Immature natural killer cell (primary cell): Measurements from ENCODE around the gene PLXDC2. TPM values are rescaled to one million over a fixed set of nuclear protein-coding genes. Genes with fewer than 3 reads are reported as not detected.

Experiments used
- DNase-seq, 3 donors: peaks; one replicate each; pipeline ENCODE4 v3.0.0; 2022; ENCODE audit warnings: mixed read lengths in 1 of 3
- H3K27ac Mint-ChIP-seq, 6 donors: one replicate each; pipeline ENCODE4 v1.8.0; 2020; ENCODE audit warnings: mixed read lengths in 6 of 6, mild to moderate bottlenecking in 5 of 6, inconsistent platforms in 4 of 6, moderate library complexity in 3 of 6
- H3K27me3 Mint-ChIP-seq, 3 donors: one replicate each; pipeline ENCODE4 v1.8.0; 2020 to 2021; ENCODE audit warnings: low read depth in 3 of 3, mild to moderate bottlenecking in 3 of 3, mixed read lengths in 3 of 3, moderate library complexity in 3 of 3, inconsistent platforms in 1 of 3
- H3K36me3 Mint-ChIP-seq, 3 donors: one replicate each; pipeline ENCODE4 v1.8.0; 2020; ENCODE audit warnings: mixed read lengths in 3 of 3, inconsistent platforms in 2 of 3, mild to moderate bottlenecking in 2 of 3
- H3K4me1 Mint-ChIP-seq, 2 donors: one replicate each; pipeline ENCODE4 v1.8.0; 2020; ENCODE audit warnings: inconsistent platforms in 2 of 2, mild to moderate bottlenecking in 2 of 2, mixed read lengths in 2 of 2, moderate library complexity in 1 of 2
- H3K4me3 Mint-ChIP-seq, 5 donors: one replicate each; pipeline ENCODE4 v1.8.0; 2020; ENCODE audit warnings: mild to moderate bottlenecking in 5 of 5, mixed read lengths in 5 of 5, inconsistent platforms in 3 of 5, moderate library complexity in 3 of 5
- H3K9me3 Mint-ChIP-seq, 6 donors: one replicate each; pipeline ENCODE4 v1.8.0; 2020; ENCODE audit warnings: mild to moderate bottlenecking in 6 of 6, mixed read lengths in 6 of 6, inconsistent platforms in 4 of 6, moderate library complexity in 3 of 6
- polyA plus RNA-seq, 3 donors: library from polyadenylated mRNA; unstranded; fragments of 300-500 nt; fragmentation: Illumina TruSeq; gene quantifications; one replicate each; pipeline ENCODE4 v1.2.3, GENCODE V29; 2021

The PLXDC2 gene
- polyA plus RNA-seq, 3 donors from 2014 or later, result 5.1 to 9.6 (median 9.2) TPM

DNA sequence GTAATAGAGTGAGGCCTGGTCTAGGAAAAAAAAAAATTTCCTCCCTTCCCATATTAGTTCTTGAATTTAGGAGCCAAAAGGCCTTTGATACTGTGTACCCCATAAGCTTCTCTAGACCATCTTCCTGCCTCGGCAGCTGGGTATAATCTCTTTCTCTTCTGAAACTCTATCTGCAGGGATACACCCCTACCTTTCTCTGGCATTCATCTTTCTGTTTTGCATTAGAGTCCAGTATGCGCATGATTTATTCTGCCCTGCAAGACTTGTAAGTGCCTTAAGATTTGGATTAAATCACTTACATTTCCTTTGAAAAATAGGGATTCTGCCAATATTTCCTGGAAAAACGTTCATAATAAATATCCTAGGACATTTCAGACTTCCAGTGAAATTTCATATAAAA, 431.2 kb downstream of the PLXDC2 start:
- no peak overlapping the region for H3K4me3 Mint-ChIP-seq
- no peak overlapping the region for H3K27ac Mint-ChIP-seq
- H3K4me1 Mint-ChIP-seq, result no peaks in the 10 kb centered on the region
- H3K36me3 Mint-ChIP-seq, result peaks cover 9 to 29% (median 10%) of the 10 kb centered on the region in 3 donors
- H3K27me3 Mint-ChIP-seq, result peaks cover 0 to 2% (median 1%) of the 10 kb centered on the region in 3 donors
- DNase-seq, result no peak
- no peaks in the 10 kb centered on the region for H3K9me3 Mint-ChIP-seq

GRCh38 chr10:20247891-20248708, 431.9 kb downstream of the PLXDC2 start:
- no peaks in the 10 kb centered on the region for H3K9me3 Mint-ChIP-seq
- DNase-seq, result no peak
- H3K27me3 Mint-ChIP-seq, result peaks cover 0 to 2% (median 1%) of the 10 kb centered on the region in 3 donors
- H3K4me1 Mint-ChIP-seq, result no peaks in the 10 kb centered on the region
- H3K27ac Mint-ChIP-seq, result no peak overlapping the region
- peaks cover 9 to 29% (median 10%) of the 10 kb centered on the region in 3 donors for H3K36me3 Mint-ChIP-seq
- no peak overlapping the region for H3K4me3 Mint-ChIP-seq

DNA sequence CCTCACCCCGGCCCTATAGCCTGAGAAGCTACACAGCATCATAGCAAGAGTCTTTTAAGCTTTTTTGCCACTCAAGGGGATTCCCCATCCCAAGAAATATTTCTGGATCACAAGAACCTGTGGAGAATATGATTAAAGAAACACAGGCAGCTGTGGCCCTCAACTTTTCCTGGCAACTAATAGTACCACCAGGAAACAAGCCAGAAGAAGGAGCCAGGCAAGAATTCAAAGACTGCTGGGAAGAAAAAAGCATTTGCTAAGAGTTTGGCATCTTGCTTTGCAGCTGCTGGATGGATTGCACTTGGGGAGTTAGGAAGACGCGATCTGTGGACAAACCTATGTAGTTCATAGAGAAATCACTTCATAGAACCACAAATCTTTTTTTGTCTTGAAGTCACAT, 437.8 kb downstream of the PLXDC2 start:
- DNase-seq, result no peak
- Mint-ChIP-seq H3K27me3 (peaks cover 1 to 2% (median 1%) of the 10 kb centered on the region in 3 donors), H3K9me3 (no peaks in the 10 kb centered on the region), H3K4me1 (peaks cover 2 to 4% of the 10 kb centered on the region in 2 donors), H3K36me3 (peaks cover 0 to 8% (median 0%) of the 10 kb centered on the region in 3 donors), H3K4me3 (no peak overlapping the region), H3K27ac (peak overlapping the region in 1 of 6 donors; percentile 65)

DNA sequence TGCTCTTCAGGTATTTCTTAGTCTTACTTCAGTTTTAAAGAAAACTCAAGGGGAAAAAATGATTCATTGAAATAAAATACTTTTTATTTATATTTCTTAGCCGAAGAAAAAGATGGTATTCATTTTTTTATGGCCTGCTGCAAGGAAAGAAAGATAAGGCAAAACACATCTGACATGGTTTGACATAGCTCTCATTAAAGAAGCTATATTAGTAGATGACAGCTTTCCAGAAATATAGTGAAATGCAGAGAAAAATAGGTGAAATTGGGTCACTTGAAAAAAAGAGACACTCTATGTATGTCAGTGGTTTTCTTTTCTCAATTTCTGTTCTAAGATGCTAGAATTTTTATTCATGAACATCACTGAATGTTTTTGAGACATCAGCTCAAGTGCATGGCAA, 438.3 kb downstream of the PLXDC2 start:
- H3K36me3 Mint-ChIP-seq, result peaks cover 0 to 7% (median 0%) of the 10 kb centered on the region in 3 donors

DNA sequence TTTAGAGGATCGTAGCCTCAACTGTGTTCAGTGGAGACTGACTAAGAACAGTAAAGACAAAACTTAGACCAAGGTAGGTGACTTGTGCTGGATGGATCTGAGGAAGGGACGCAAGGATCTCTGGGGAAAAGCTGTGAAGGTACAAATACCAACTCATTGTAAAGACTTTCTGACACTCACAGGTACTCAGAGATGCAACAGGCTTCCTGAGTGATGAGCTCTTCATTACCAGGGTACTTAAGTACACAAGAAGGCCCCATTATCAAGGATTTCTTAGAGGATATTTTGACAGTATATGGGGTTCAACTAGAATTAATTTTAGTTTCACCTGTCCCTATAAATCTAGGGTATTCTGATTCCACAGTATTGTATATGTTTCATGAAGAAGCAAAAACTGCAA, 440.7 kb downstream of the PLXDC2 start:
- Mint-ChIP-seq H3K4me1 (peaks cover 2 to 4% of the 10 kb centered on the region in 2 donors), H3K27ac (no peak overlapping the region), H3K36me3 (no peaks in the 10 kb centered on the region), H3K4me3 (no peak overlapping the region), H3K27me3 (peaks cover 0 to 1% (median 0%) of the 10 kb centered on the region in 3 donors), H3K9me3 (no peaks in the 10 kb centered on the region)
- no peak for DNase-seq

More for the DNA sequence above, 438.3 kb downstream of the PLXDC2 start:
- H3K4me1 Mint-ChIP-seq, result peaks cover 2 to 4% of the 10 kb centered on the region in 2 donors
- H3K27ac Mint-ChIP-seq, result no peak overlapping the region
- DNase-seq, result no peak
- peaks cover 1 to 2% (median 1%) of the 10 kb centered on the region in 3 donors for H3K27me3 Mint-ChIP-seq
- no peaks in the 10 kb centered on the region for H3K9me3 Mint-ChIP-seq
- no peak overlapping the region for H3K4me3 Mint-ChIP-seq

DNA sequence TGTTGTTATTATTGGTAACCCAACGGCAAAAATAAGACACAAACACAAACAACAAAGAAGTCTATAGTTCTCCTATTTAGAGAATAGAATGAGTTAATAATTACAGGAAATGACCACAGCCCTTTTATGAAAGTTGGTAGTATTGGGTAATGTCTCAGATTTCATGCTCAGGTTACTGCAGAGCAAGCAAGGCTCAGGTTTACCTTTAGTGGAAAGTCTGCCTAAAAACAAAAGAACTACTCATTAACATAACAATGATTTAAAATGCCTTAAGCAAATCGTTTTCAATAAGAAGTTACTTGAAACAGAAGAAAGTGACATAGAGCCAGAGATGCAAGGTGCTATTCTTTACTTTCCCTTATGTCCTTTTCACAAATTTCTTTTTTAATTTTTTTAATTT, 441.2 kb downstream of the PLXDC2 start:
- no peak overlapping the region for H3K4me3 Mint-ChIP-seq
- H3K27ac Mint-ChIP-seq, result no peak overlapping the region
- peaks cover 2 to 4% of the 10 kb centered on the region in 2 donors for H3K4me1 Mint-ChIP-seq
- no peaks in the 10 kb centered on the region for H3K36me3 Mint-ChIP-seq
- no peaks in the 10 kb centered on the region for H3K9me3 Mint-ChIP-seq
- peaks cover 0 to 1% (median 0%) of the 10 kb centered on the region in 3 donors for H3K27me3 Mint-ChIP-seq
- no peak for DNase-seq

DNA sequence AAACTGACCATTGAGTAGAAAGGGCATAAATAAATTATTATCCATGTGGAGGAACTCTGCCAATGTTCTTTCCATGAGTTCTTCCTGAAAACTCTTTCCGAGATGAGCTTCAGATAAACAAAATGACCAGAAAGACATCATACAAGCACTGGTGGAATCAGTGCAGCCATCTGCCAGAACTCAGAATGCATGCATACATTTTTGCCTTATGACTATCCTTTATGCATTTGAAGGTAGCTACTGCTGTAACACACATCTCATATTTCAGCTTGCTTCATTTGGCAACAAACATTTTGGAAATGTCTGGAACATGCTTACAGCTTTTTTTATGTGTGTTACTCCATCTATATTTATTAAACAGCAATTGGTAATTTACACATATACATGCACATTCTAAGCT, 448.9 kb downstream of the PLXDC2 start:
- no peak for DNase-seq
- Mint-ChIP-seq H3K4me3 (no peak overlapping the region), H3K9me3 (no peaks in the 10 kb centered on the region), H3K4me1 (peaks cover 9 to 10% of the 10 kb centered on the region in 2 donors), H3K36me3 (peaks cover 0 to 10% (median 0%) of the 10 kb centered on the region in 3 donors), H3K27me3 (peaks cover 0 to 2% (median 0%) of the 10 kb centered on the region in 3 donors), H3K27ac (no peak overlapping the region)

GRCh38 chr10:20267734-20268133, 451.5 kb downstream of the PLXDC2 start:
- H3K27ac Mint-ChIP-seq, result no peak overlapping the region
- H3K4me1 Mint-ChIP-seq, result peaks cover 13 to 19% of the 10 kb centered on the region in 2 donors
- peaks cover 0 to 2% (median 0%) of the 10 kb centered on the region in 3 donors for H3K27me3 Mint-ChIP-seq
- H3K4me3 Mint-ChIP-seq, result no peak overlapping the region
- no peaks in the 10 kb centered on the region for H3K9me3 Mint-ChIP-seq
- DNase-seq, result no peak
- H3K36me3 Mint-ChIP-seq, result peaks cover 0 to 7% (median 0%) of the 10 kb centered on the region in 3 donors

GRCh38 chr10:20271490-20271889, 455.3 kb downstream of the PLXDC2 start:
- H3K4me1 Mint-ChIP-seq, result peaks cover 14 to 19% of the 10 kb centered on the region in 2 donors
- no peak overlapping the region for H3K27ac Mint-ChIP-seq
- H3K36me3 Mint-ChIP-seq, result peaks cover 0 to 11% (median 0%) of the 10 kb centered on the region in 3 donors
- H3K4me3 Mint-ChIP-seq, result no peak overlapping the region
- H3K9me3 Mint-ChIP-seq, result no peaks in the 10 kb centered on the region
- DNase-seq, result no peak
- H3K27me3 Mint-ChIP-seq, result peaks cover 0 to 2% (median 0%) of the 10 kb centered on the region in 3 donors

DNA sequence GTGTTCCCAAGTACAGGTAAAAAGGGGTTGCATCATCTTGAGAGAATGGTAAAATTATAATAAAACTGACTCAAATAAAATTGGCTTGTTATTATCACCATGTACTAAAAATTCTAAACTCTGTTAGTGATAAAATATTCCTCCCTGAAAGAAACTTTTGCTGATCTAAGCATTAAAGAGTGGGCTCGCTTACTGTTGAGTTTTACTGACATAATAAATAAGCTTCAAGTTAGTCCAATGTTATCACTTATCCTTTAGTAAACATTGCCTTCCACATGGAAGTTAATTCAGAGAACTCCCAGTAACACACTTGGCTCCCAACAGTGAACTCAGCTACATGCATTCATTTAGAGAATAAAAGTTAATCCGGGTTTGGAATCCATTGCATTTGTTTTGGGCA, 456.4 kb downstream of the PLXDC2 start:
- H3K9me3 Mint-ChIP-seq, result peaks cover 0 to 4% (median 0%) of the 10 kb centered on the region in 6 donors
- DNase-seq, result no peak
- H3K27me3 Mint-ChIP-seq, result no peaks in the 10 kb centered on the region
- no peak overlapping the region for H3K27ac Mint-ChIP-seq
- peaks cover 0 to 11% (median 0%) of the 10 kb centered on the region in 3 donors for H3K36me3 Mint-ChIP-seq
- H3K4me1 Mint-ChIP-seq, result peaks cover 14 to 24% of the 10 kb centered on the region in 2 donors
- H3K4me3 Mint-ChIP-seq, result no peak overlapping the region

DNA sequence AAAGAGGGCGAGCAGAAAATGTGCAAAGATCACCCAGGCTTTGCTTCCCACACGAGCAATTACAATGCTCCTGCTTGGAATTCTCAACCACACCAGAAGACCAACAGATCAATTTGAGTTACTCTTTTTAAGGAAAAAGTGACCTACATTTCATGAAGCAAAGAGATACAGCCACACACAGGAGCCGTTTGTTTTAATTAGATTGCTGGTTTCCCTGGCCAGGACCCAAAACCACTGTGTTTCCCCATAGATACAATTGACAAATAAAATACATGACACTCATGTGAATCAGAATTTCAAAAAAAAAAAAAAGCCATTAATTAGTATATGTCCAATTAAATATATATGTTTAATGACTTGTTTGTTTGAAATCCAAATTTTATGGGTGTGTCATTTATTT, 458.3 kb downstream of the PLXDC2 start:
- no peak for DNase-seq
- H3K36me3 Mint-ChIP-seq, result peaks cover 0 to 9% (median 2%) of the 10 kb centered on the region in 3 donors
- H3K27me3 Mint-ChIP-seq, result no peaks in the 10 kb centered on the region
- no peak overlapping the region for H3K4me3 Mint-ChIP-seq
- peaks cover 0 to 4% (median 0%) of the 10 kb centered on the region in 6 donors for H3K9me3 Mint-ChIP-seq
- peaks cover 11 to 20% of the 10 kb centered on the region in 2 donors for H3K4me1 Mint-ChIP-seq
- H3K27ac Mint-ChIP-seq, result no peak overlapping the region

GRCh38 chr10:20276127-20276979, 460.1 kb downstream of the PLXDC2 start:
- Mint-ChIP-seq H3K4me3 (no peak overlapping the region), H3K27ac (no peak overlapping the region), H3K36me3 (peaks cover 0 to 14% (median 9%) of the 10 kb centered on the region in 3 donors), H3K9me3 (peaks cover 0 to 4% (median 0%) of the 10 kb centered on the region in 6 donors), H3K4me1 (peaks cover 8 to 16% of the 10 kb centered on the region in 2 donors), H3K27me3 (peaks cover 0 to 1% (median 0%) of the 10 kb centered on the region in 3 donors)
- DNase-seq, result no peak

GRCh38 chr10:20277820-20278219, 461.6 kb downstream of the PLXDC2 start:
- DNase-seq, result no peak
- Mint-ChIP-seq H3K27me3 (peaks cover 0 to 1% (median 0%) of the 10 kb centered on the region in 3 donors), H3K27ac (peak overlapping the region in 1 of 6 donors; percentile 27), H3K4me1 (peaks cover 8 to 11% of the 10 kb centered on the region in 2 donors), H3K36me3 (peaks cover 0 to 19% (median 9%) of the 10 kb centered on the region in 3 donors), H3K4me3 (no peak overlapping the region), H3K9me3 (peaks cover 0 to 4% (median 0%) of the 10 kb centered on the region in 6 donors)
